HG03064 (cell line): ENCODE measurements around the gene POLR1A.
"Not testable (repeated sequence)": the region's sequence is repeated elsewhere in the genome, so short reads cannot be mapped to it uniquely, and the experiment has no call there.

Experiments used
- ATAC-seq: cut with Tn5 transposase; IDR thresholded peaks from one replicate; pipeline ENCODE4 v1.9.1; 2021; ENCODE audit warnings: low read depth; ENCODE audit not compliant: unreplicated experiment

Gene POLR1A

DNA sequence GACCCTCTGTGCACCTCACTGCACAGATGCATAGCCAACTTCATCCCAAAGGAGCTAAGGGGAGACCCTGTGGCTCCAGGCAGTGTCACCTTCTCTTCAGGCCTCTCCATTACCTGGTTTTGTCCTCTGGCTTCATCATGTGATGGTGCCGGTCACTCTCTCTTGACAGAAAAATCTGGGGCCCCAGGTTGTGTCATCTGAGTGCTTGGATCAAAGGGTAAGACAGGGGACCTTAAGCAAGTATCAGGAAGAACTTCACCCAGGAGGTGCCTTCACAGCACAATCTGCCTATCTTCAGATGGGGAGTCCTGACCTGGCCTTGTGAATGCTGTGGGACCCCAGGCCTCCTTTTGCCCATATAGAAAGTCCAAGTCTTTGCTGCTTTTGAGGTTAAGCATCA, 104.4 kb downstream of the POLR1A start:
- no peak for ATAC-seq

DNA sequence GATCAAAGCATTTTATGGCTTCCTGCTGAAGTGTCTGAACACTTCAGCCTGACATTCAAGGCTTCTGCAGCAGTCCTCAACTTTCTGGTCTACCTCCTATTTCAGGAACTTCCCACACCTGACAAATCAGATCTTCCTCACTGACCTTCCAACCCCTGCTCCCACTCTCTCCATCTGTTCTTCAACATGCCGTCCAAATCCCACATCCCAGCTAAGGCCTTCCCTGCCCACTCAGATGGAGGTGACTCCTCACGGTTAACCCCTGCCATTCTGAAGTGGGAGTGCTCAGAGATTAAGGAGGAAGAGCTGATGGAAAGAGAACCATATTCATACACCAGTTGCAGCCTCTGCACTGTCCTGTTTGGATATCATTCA, 104.8 kb downstream of the POLR1A start:
- no peak for ATAC-seq

DNA sequence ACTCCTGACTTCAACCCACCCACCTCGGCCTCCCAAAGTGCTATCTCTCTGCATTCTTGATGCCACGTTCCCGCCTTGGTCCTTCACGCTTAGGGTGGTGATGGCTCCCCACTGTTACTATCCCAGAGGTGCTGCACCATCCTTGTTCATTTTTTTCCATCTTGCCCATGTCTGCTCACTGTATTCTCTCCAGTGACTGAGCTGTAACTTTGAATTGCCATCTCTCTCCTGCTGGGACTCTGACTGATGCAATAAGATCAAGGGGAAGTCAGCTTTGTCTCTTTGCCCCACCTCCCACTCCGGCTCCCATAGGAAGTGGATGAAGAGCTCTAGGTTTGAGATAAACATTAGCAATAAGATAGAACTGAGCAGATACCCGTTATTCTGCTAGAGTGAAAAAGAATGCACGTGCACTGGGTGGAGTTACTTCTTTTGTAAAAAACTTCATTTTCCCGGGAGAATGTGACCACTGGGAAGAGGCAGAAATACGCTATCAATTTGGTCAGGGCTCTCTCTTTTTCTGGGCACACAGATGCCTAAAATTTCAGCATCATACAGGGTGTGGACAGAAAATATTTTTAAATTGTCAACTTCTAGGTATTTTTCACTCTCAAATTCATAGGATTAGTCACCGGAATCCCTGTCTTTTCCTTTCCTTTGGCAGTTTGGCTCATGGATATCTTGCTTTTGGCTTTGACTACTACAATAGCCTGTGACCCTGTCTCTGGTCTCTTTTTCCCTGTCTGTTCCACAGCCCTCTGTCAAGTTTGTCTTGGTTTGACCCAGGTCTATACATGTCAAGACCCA, 105.4 kb downstream of the POLR1A start:
- ATAC-seq = no peak

DNA sequence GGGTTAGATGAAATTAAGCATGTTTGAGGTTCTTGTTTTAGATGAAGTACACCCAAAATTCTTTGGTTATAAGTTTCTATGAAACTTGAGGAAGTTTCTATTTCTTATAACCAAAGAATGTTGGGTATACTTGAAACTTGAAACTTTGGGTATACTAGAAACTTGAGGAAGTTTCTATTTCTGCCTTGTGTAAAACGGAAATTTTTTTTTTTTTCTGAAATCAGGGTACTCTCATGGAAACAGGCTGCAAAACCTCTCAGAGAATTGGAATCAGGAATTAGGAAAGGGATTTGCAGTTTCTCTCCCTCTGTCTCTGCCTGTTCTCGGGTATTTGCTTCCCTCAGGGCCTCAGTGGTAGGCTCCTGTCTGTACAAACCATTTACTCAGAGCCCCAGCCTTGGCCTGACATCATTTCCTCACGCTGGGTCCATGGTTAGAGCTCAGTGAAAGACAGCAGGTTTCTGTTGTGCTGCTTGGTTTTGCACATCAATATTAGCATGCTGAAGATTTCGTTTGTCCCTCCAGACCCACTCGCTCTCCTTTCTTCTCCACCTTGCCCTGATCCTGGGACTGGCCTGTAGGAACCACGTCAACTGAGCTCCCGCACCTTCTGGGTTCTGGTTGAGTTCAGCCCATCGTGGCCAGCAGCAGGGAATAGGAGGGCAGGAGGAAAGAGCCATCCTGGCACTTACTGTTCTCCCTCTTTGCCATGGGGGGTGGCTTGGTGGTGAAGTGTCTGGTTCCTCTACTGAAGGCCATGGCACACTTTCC, 106.4 kb downstream of the POLR1A start:
- peak; percentile 65 for ATAC-seq

DNA sequence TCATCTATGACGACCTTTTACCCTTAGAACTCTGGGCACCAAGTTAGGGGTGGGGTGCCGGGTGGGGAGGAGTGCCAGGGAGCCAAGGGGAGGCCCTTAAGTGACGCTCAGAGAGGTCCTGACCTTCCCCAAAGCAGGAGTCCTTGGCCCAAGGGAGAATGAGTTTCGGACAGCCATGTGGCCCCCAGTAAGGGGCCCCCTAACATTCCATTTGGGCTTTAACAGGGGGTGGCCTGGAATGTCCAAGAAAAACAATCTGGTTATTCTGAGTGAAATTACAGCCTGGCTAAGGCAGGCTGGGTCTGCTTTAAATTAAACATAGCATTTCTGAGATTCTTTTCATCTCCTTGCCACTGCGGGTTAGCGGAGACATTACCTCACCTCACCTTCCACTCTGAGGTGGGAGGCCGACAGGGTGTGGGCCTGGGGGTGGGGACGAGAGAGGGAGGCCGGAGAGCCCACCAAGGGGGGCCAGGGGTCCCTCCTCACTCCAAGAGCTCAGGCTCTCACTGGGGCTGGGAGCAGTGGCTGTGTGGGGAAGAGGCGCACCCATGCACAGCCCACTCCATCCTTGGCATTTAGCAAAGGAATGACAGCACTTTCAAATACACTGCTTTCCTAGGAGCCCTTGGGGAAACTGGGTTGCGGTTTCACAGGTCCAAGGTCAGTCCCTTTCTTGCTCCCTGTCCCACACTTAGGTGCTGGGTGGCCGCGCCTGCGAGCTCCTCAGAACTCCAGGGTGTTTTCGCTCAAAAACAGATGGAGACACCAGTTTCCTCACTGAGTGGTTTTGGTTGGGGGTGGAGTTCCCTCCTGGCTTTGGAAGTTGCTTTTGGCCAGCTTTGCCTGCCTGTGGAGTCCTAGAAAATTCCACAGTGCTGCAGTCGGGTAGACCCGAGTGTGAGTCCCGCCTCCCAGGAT, 107.4 kb downstream of the POLR1A start:
- ATAC-seq = no peak

DNA sequence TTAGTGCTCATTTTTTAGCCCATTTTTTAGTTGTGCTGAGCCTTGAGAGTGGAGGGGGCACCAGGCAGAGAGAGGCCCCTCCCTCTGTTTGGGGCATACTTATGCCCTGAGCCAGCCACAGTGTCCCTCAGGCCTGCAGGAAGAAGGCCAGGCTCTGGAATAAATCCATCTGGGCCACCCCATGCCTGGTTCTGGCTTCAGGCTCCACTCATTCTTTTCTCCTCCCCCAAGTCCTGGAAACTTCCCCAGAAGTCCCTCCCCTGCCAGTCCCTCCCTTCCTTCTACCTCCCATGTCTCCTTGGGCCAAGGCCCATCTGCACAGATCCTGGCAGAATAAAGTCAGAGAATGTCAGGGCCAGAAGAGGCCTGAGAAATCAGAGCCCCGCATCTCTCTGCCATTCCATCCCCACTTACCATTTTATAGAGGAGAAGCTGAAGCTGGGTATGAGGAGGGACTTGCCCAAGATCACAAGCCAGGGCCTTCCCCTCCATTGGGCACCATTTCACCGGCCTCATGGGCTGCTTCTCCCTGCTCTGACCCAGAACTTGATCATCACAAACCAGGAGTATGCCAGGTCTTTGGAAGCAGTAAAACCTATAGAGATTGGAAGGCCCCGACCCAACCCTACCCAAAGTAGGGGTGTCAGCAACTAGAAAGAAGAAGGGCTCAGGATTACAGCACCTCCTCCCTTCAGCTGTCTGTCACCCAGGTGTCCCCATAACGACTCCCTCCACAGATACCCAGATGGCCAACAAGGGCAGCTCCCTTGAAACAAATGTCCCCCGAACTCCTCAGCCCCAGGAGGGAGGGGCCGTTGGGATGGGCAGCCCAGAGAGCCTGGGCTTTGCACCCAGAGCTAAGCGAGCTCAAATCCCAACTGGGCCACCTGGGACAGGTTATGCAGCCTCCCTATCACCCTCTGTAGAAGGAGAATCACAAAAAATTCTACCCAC, 108.4 kb downstream of the POLR1A start:
- no peak for ATAC-seq

DNA sequence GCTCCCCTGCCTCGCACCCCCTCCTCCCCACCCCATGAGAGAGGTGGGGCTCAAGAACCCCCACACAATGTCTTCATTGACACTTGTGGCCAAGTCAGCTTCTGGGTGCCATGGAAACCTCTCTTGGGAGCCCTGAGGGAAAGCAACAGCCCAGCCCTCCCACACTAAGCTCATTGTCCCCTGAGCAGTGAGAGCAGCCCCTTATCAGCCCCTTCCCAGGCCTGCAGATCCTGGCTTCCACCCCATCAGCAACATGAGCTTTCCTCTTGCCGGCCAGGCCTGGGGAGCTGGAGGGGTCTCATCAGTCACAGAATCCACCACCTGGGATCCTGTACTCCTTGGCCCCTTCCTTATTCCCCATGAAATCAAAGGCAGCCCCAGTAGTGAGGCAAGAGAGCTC, 109.1 kb downstream of the POLR1A start:
- ATAC-seq = no peak

DNA sequence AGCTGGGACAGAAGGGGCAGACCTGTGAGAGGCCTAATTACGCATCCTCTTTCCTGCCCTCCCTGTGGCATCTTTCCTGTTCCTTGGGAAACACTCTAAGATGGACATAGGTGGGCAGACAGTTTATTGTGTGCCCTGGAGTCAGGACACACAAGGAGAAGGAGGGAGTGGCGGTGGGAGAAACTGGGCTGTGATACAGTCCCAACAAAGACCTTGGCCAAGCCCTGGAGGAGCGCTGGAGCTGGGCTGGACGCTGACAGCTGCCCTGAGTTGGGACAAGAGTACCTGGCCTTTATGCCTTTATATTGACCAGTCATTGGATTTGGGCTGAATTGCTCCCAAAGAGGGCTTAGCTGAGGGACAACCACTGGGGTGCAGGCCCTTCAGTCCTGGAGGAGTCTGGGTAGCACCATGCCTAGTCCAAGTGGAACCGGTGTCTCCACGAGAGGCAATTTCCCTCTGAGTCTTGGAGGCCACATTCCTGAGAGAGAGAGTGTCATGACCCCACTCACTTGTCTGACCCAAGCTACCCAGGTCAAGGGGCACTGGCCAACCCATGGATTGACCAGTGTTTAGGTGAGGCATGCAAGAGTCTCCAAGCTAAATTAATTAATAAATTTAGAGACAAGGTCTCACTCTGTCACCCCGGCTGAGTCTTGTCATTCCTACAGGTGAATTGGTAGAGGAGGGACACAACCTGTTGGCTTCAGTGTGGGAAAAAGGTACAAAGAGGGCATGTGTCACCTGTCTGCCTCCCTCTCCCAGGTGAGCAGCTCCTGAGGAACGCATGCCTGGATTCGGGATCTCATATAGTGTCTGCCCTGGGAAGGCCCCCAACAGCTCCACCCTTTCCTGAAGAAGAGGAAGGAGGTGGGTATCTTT, 109.8 kb downstream of the POLR1A start:
- no peak for ATAC-seq

DNA sequence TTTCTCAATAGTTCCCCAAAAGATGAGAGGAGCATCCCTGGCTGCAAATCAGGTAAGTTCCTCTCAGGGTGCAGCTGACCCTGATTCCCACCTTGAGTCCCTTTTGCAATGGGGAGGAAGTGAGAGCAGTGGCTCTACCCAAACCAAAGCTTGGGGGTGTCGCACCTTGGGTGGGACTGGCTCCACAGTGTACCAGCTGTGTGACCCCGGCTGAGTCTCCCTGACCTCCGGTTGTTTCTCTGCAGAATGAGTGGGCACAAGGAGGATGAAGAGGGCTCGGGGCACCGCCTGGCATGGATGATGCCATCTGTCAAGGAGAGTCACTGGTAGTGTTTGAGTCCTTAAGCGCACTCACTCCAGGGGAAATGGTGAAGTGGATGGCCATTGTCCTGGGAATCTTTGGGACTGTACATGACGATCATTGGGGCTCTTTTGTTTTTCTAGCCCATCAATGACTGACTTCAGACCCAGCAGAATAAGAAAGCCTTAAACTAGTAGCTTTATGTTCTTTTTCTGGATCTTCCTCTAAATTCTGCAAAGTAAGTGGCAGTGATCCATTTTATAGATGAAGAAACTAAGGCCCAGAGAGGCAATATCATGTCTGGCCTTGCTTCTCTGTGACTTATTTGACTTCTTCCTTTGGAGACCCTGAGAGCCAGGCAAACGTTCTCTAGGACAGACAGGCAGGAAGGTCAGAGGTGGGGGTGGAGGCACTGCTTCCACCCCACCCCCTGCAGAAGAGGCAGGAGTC, 110.6 kb downstream of the POLR1A start:
- no peak for ATAC-seq

DNA sequence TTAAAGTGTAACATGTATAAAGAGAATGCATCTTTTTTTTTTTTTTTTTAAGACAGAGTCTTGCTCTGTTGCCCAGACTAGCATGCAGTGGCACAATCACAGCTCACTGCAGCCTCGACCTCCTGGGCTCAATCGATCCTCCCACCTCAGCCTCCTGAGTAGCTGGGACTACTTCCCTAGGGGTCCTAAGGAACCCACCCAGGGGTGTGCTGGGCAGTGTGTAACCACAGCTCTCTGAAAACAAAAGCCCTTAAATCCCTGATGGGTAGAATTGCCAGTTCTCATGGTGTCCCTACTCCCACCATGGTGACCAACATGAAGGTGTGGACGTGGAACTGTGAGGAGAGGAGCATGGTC, 111.3 kb downstream of the POLR1A start:
- ATAC-seq = peak; percentile 5

DNA sequence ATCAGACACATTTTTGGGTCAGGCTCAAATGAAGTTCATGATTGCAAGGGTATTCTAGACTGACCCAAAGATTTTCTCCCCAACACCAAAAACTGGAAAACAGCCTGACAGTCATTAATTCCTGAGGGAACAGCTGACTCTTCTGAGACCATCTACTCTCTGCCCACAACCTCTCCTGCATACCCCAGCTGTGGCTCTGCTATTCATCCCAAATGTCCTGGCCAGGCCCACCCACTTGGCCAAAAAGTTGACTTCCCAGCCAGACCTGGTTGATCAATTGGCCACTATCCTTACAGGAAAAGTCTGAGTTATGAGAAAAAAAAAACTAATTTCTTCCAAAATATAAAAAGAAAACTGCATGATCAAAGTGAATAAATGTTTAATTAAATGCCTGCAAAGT, 113.1 kb downstream of the POLR1A start:
- no peak for ATAC-seq

DNA sequence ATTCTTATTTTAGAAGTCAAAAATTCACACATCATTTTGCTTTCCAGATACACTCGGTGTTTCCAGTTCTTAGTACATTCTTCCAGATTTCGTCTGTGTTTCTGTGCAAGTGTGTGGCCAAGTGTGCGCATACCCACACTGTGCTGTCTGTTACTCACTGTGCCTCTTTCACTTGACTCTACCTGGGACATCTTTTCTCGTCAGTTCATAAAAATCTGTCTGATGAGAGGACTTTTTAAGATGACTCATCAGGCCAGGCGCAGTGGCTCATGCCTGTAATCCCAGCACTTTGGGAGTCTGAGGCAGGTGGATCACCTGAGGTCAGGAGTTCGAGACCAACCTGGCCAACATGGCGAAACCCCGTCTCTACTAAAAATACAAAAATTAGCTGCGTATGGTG, 113.6 kb downstream of the POLR1A start:
- ATAC-seq = not testable (repeated sequence)

DNA sequence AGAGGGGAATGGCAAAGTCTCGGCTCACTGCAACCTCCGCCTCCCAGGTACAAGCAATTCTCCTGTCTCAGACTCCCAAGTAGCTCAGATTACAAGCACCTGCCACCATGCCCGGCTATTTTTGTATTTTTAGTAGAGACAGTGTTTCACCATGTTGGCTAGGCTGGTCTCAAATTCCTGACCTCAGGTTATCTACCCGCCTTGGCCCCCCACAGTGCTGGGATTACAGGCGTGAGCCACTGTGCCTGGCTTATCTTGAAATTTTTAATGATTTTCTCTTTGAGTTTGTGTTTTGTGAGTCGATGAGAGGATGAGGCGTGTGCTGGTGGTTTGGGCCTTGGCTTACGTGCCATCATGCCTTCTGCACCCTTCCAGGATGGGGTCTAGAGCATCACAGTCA, 115.6 kb downstream of the POLR1A start:
- no peak for ATAC-seq

DNA sequence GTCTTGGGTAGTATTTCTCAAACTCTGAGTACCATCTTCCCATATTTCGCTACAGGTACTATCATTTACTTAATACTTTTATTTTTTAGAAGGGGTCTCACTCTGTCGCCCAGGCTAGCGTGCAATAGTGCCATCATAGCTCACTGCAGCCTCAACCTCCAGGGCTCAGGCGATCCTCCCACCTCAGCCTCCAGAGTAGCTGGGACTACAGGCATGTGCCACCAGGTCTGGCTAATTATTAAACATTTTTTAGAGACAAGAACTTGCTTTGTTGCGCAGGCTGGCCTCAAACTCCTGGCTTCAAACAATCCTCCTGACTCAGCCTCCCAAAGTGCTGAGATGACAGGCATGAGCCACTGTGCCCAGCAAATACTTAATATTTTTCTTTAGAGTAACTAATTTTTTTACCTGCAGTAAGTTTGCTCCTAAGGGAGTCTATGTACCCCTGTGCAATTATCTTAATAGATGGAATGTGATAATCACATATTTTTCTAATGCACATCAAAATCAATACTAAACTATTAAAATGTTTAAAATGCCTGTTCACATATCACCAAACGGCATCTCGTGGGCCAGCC, 116.3 kb downstream of the POLR1A start:
- ATAC-seq = no peak

DNA sequence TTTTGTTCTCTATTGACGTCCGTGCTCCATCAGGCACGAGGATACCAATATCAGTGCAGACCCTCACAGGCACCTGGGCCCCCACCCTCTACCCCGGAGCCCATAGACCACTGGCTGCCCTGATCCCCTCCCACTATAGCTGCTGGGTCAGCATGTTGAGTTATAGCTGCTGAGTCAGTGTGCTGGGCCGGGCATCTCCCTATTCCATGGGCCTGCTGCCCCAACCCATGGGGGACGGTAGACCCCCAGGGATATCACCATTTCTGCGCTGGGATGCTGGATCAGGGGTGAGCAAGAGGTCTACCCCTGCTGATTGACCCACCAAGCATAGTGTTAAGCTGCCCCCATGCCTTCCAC, 116.8 kb downstream of the POLR1A start:
- ATAC-seq = no peak

DNA sequence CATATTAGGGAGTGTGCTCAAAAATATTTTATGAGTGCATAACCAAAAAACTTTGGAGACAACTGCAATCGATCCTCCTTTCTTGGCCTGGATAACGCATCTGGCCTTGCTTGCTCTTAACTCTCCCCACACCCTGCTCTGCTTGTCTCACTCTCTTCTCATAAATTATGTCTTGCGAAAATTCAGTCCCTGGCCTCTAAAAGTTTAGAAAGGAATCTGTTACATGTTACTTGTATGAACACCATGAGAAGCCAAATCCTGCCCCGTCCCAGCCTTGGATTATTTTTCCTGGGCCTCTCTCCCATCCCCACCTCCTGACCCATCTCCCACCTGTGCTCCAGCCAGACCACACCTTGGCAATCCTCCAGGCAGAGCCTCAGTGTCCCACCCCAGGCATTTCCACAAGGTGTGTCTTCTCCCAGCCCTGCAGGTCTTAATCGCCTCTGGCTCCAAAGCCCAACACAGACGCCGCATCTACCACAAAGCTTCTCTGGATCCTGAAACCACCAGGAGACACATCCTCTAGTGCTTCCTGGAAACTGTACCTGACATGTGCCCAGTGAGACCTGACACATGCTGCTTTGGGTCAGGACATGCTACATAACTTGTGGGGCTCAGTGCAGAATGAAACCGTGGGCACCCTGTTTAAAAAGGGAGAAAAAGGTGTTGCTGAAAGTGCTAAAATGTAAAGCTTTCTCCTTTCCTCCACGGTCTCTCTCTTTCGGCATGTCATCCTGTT, 117.3 kb downstream of the POLR1A start:
- ATAC-seq = no peak
